ENCODE data around the gene FAM78B. TPM values are rescaled to one million over a fixed set of nuclear protein-coding genes. Genes with fewer than 3 reads are reported as not detected.

FAM78B gene
- polyA plus RNA-seq, 3 donors, result not detected

- Histone ChIP-seq H3K4me3 (replicated peaks in 1 of 3; ENCODE audit: low read depth in 2 of 3, low read length in 3 of 3) (no peak overlapping the region), H3K9me3 (replicated peaks in 1 of 2; ENCODE audit: control insufficient read depth in 1 of 2, insufficient read depth in 1 of 2, low read length in 2 of 2) (no peaks in the 10 kb centered on the region), H3K4me1 (ENCODE audit: control insufficient read depth in 1 of 2, insufficient read depth in 2 of 2, low read length in 2 of 2) (no peaks in the 10 kb centered on the region), H3K79me2 (ENCODE audit: insufficient read depth, low read length) (no peaks in the 10 kb centered on the region), H3K4me2 (replicated peaks; ENCODE audit: extremely low read depth, low read length, poor library complexity, severe bottlenecking) (no peak overlapping the region), H3K9ac (ENCODE audit: insufficient read depth, low read length, poor library complexity, severe bottlenecking) (no peak overlapping the region), H3K27ac (ENCODE audit: low read depth in 1 of 2, low read length in 2 of 2) (no peak overlapping the region), H2AFZ (ENCODE audit: insufficient read depth, low read depth, low read length, poor library complexity, severe bottlenecking) (no peak overlapping the region), H3K27me3 (ENCODE audit: control insufficient read depth in 2 of 2, insufficient read depth in 2 of 2, low read length in 2 of 2) (no peaks in the 10 kb centered on the region), H4K20me1 (ENCODE audit: insufficient read depth, low read length) (no peaks in the 10 kb centered on the region), H3K36me3 (replicated peaks in 1 of 2; ENCODE audit: control insufficient read depth in 1 of 2, insufficient read depth in 2 of 2, low read length in 2 of 2) (no peaks in the 10 kb centered on the region)
- H3K4me1 Mint-ChIP-seq, result no peaks in the 10 kb centered on the region
- H3K27ac Mint-ChIP-seq, result peak overlapping the region in 1 of 7 donors; percentile 28
- intact Hi-C loops (cut with micrococcal nuclease), result no loop called here
- H3K36me3 Mint-ChIP-seq, result no peaks in the 10 kb centered on the region
- DNase-seq, result no peak
- TF ChIP-seq, protein P1, sequence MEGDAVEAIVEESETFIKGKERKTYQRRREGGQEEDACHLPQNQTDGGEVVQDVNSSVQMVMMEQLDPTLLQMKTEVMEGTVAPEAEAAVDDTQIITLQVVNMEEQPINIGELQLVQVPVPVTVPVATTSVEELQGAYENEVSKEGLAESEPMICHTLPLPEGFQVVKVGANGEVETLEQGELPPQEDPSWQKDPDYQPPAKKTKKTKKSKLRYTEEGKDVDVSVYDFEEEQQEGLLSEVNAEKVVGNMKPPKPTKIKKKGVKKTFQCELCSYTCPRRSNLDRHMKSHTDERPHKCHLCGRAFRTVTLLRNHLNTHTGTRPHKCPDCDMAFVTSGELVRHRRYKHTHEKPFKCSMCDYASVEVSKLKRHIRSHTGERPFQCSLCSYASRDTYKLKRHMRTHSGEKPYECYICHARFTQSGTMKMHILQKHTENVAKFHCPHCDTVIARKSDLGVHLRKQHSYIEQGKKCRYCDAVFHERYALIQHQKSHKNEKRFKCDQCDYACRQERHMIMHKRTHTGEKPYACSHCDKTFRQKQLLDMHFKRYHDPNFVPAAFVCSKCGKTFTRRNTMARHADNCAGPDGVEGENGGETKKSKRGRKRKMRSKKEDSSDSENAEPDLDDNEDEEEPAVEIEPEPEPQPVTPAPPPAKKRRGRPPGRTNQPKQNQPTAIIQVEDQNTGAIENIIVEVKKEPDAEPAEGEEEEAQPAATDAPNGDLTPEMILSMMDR (IDR thresholded peaks at IDR 0.05), result no peak
- peaks cover 0 to 4% (median 0%) of the 10 kb centered on the region in 7 donors for H3K9me3 Mint-ChIP-seq
- H3K27me3 Mint-ChIP-seq (ENCODE audit: low read depth in 3 of 3), result peaks cover 1 to 4% (median 1%) of the 10 kb centered on the region in 3 donors
- whole genome bisulfite sequencing (ENCODE audit: insufficient coverage), result 96% methylated on average over 5 of the region's 5 CpGs
- H3K4me3 Mint-ChIP-seq, result no peak overlapping the region
Measured at GRCh38 chr1:166117776-166118175, 49.0 kb downstream of the FAM78B start.

GRCh38 chr1:166116026-166116425, 50.8 kb downstream of the FAM78B start:
- Mint-ChIP-seq H3K4me1 (no peaks in the 10 kb centered on the region), H3K36me3 (no peaks in the 10 kb centered on the region), H3K27ac (no peak overlapping the region), H3K27me3 (ENCODE audit: low read depth in 3 of 3) (peaks cover 1 to 4% (median 1%) of the 10 kb centered on the region in 3 donors), H3K4me3 (no peak overlapping the region), H3K9me3 (peaks cover 0 to 4% (median 0%) of the 10 kb centered on the region in 7 donors)
- intact Hi-C loops (cut with micrococcal nuclease), result no loop called here
- no peaks in the 10 kb centered on the region for H3K36me3 ChIP-seq (replicated peaks in 1 of 2; ENCODE audit: control insufficient read depth in 1 of 2, insufficient read depth in 2 of 2, low read length in 2 of 2)
- H3K9ac ChIP-seq (ENCODE audit: insufficient read depth, low read length, poor library complexity, severe bottlenecking), result no peak overlapping the region
- H3K4me2 ChIP-seq (replicated peaks; ENCODE audit: extremely low read depth, low read length, poor library complexity, severe bottlenecking), result no peak overlapping the region
- H3K27ac ChIP-seq (ENCODE audit: low read depth in 1 of 2, low read length in 2 of 2), result no peak overlapping the region
- TF ChIP-seq, protein P1 (IDR thresholded peaks at IDR 0.05), result no peak
- no peaks in the 10 kb centered on the region for H3K79me2 ChIP-seq (ENCODE audit: insufficient read depth, low read length)
- no peaks in the 10 kb centered on the region for H4K20me1 ChIP-seq (ENCODE audit: insufficient read depth, low read length)
- no peak overlapping the region for H2AFZ ChIP-seq (ENCODE audit: insufficient read depth, low read depth, low read length, poor library complexity, severe bottlenecking)
- H3K4me3 ChIP-seq (replicated peaks in 1 of 3; ENCODE audit: low read depth in 2 of 3, low read length in 3 of 3), result no peak overlapping the region
- WGBS (ENCODE audit: insufficient coverage), result 82% methylated on average over 1 of the region's 1 CpG
- DNase-seq, result no peak
- H3K9me3 ChIP-seq (replicated peaks in 1 of 2; ENCODE audit: control insufficient read depth in 1 of 2, insufficient read depth in 1 of 2, low read length in 2 of 2), result no peaks in the 10 kb centered on the region
- no peaks in the 10 kb centered on the region for H3K4me1 ChIP-seq (ENCODE audit: control insufficient read depth in 1 of 2, insufficient read depth in 2 of 2, low read length in 2 of 2)
- no peaks in the 10 kb centered on the region for H3K27me3 ChIP-seq (ENCODE audit: control insufficient read depth in 2 of 2, insufficient read depth in 2 of 2, low read length in 2 of 2)
